H9 (cell line): Measurements from ENCODE around the gene FXYD6. TPM values are rescaled to one million over a fixed set of nuclear protein-coding genes. Genes with fewer than 3 reads are reported as not detected.

ENCODE experiments used
- DNase-seq: peaks from one replicate; pipeline ENCODE4 v3.0.0-alpha.2; 2017
- H2AFZ ChIP-seq: one replicate; pipeline ENCODE4 v1.6.1; 2013; ENCODE audit warnings: mild to moderate bottlenecking, low read length, control low read depth, moderate library complexity
- H2AK5ac ChIP-seq: 2 replicates; pipeline ENCODE4 v1.6.1; 2013; ENCODE audit warnings: low read length, control low read depth, mixed read lengths; ENCODE audit not compliant: insufficient read length
- H2BK120ac ChIP-seq: one replicate; pipeline ENCODE4 v1.6.1; 2013; ENCODE audit warnings: low read depth, mild to moderate bottlenecking, low read length, control low read depth, inconsistent platforms; ENCODE audit not compliant: poor library complexity, severe bottlenecking
- H2BK12ac ChIP-seq: 2 replicates; pipeline ENCODE4 v1.6.1; 2013; ENCODE audit warnings: low read length, control low read depth, mixed read lengths, low read depth; ENCODE audit not compliant: insufficient read length
- H2BK15ac ChIP-seq: 2 replicates; pipeline ENCODE4 v1.6.1; 2013; ENCODE audit warnings: low read depth, low read length, control low read depth
- H2BK20ac ChIP-seq: one replicate; pipeline ENCODE4 v1.6.1; 2013; ENCODE audit warnings: low read depth, mild to moderate bottlenecking, low read length, control low read depth, inconsistent platforms; ENCODE audit not compliant: poor library complexity, severe bottlenecking
- H2BK5ac ChIP-seq: 2 replicates; pipeline ENCODE4 v1.6.1; 2013; ENCODE audit warnings: low read length, control low read depth, mixed read lengths; ENCODE audit not compliant: insufficient read length
- H3K14ac ChIP-seq: 2 replicates; pipeline ENCODE4 v1.6.1; 2013; ENCODE audit warnings: low read length, control low read depth; ENCODE audit not compliant: insufficient read depth
- H3K18ac ChIP-seq: 2 replicates; pipeline ENCODE4 v1.6.1; 2013; ENCODE audit warnings: low read depth, mild to moderate bottlenecking, mixed read lengths, low read length, control low read depth; ENCODE audit not compliant: insufficient read length
- H3K23ac ChIP-seq: 2 replicates; pipeline ENCODE4 v1.6.1; 2013; ENCODE audit warnings: low read length, control low read depth, mixed read lengths, low read depth; ENCODE audit not compliant: insufficient read length
- H3K23me2 ChIP-seq: 2 replicates; pipeline ENCODE4 v1.6.1; 2013; ENCODE audit warnings: low read depth, mild to moderate bottlenecking, mixed read lengths, low read length, control low read depth; ENCODE audit not compliant: insufficient read length, poor library complexity, severe bottlenecking
- H3K27ac ChIP-seq: 2 replicates; pipeline ENCODE4 v1.5.1; 2013; ENCODE audit warnings: low read length, control low read depth, mixed read lengths, low read depth; ENCODE audit not compliant: insufficient read length
- H3K27me3 ChIP-seq: 2 replicates; pipeline ENCODE4 v1.6.1; 2013; ENCODE audit warnings: low read length, control low read depth, inconsistent platforms; ENCODE audit not compliant: insufficient read depth
- H3K4ac ChIP-seq: 2 replicates; pipeline ENCODE4 v1.6.1; 2013; ENCODE audit warnings: low read depth, mild to moderate bottlenecking, control low read depth, inconsistent platforms, low read length, moderate library complexity
- H3K4me1 ChIP-seq: 2 replicates; pipeline ENCODE4 v1.6.1; 2013; ENCODE audit warnings: low read length, control low read depth, inconsistent platforms; ENCODE audit not compliant: insufficient read depth
- H3K4me2 ChIP-seq: 2 replicates; pipeline ENCODE4 v1.6.1; 2013; ENCODE audit warnings: low read length, control low read depth, mixed read lengths; ENCODE audit not compliant: insufficient read length, insufficient read depth
- H3K56ac ChIP-seq: 2 replicates; pipeline ENCODE4 v1.6.1; 2013; ENCODE audit warnings: low read depth, mild to moderate bottlenecking, mixed read lengths, low read length, control low read depth; ENCODE audit not compliant: insufficient read length
- H3K79me1 ChIP-seq: 2 replicates; pipeline ENCODE4 v1.6.1; 2013; ENCODE audit warnings: low read depth, mild to moderate bottlenecking, moderate library complexity, low read length, control low read depth, inconsistent platforms; ENCODE audit not compliant: insufficient read depth, poor library complexity, severe bottlenecking
- H3K79me2 ChIP-seq: 2 replicates; pipeline ENCODE4 v1.6.1; 2013; ENCODE audit warnings: low read length, control low read depth, inconsistent platforms; ENCODE audit not compliant: insufficient read depth
- H3K9ac ChIP-seq: 2 replicates; pipeline ENCODE4 v1.6.1; 2013; ENCODE audit warnings: low read length, control low read depth, mixed read lengths; ENCODE audit not compliant: insufficient read length; ENCODE audit errors: extremely low read depth
- H3K9me3 ChIP-seq: one replicate; pipeline ENCODE4 v1.6.1; 2013; ENCODE audit warnings: low read depth, low read length, inconsistent platforms; ENCODE audit not compliant: control insufficient read depth
- H3T11ph ChIP-seq: one replicate; pipeline ENCODE4 v1.6.1; 2013; ENCODE audit warnings: mild to moderate bottlenecking, low read length, control low read depth, inconsistent platforms
- H4K20me1 ChIP-seq: one replicate; pipeline ENCODE4 v1.6.1; 2013; ENCODE audit not compliant: control insufficient read depth, insufficient read length, insufficient read depth
- H4K5ac ChIP-seq: 2 replicates; pipeline ENCODE4 v1.6.1; 2013; ENCODE audit warnings: low read depth, mild to moderate bottlenecking, mixed read lengths, low read length, control low read depth; ENCODE audit not compliant: insufficient read length
- H4K8ac ChIP-seq: replicated peaks from 2 replicates; pipeline ENCODE4 v1.6.1; 2013; ENCODE audit warnings: low read length, control low read depth, mixed read lengths, low read depth; ENCODE audit not compliant: insufficient read length
- H4K91ac ChIP-seq: 2 replicates; pipeline ENCODE4 v1.6.1; 2013; ENCODE audit warnings: low read depth, mild to moderate bottlenecking, moderate library complexity, mixed read lengths, low read length, control low read depth; ENCODE audit not compliant: insufficient read length
- H3K27ac Mint-ChIP-seq, 3 experiments: 2 replicates in 2 of 3; 3 replicates in 1 of 3; pipeline ENCODE4 v1.8.0; 2020 to 2021; ENCODE audit warnings: mixed read lengths in 3 of 3, mild to moderate bottlenecking in 1 of 3, moderate library complexity in 1 of 3
- H3K27me3 Mint-ChIP-seq: 2 replicates; pipeline ENCODE4 v1.8.0; 2021; ENCODE audit warnings: low read depth, mild to moderate bottlenecking, moderate library complexity, mixed read lengths
- H3K36me3 Mint-ChIP-seq, 3 experiments: 2 replicates in 2 of 3; 3 replicates in 1 of 3; pipeline ENCODE4 v1.8.0; 2020 to 2021; ENCODE audit warnings: low read depth in 3 of 3, mixed read lengths in 3 of 3; ENCODE audit not compliant: insufficient read depth in 1 of 3
- H3K4me1 Mint-ChIP-seq, 2 experiments: 2 replicates each; pipeline ENCODE4 v1.8.0; 2020; ENCODE audit warnings: mixed read lengths in 2 of 2
- H3K4me3 Mint-ChIP-seq, 2 experiments: 2 replicates in 1 of 2; 3 replicates in 1 of 2; pipeline ENCODE4 v1.8.0; 2020 to 2021; ENCODE audit warnings: mild to moderate bottlenecking in 2 of 2, mixed read lengths in 2 of 2, moderate library complexity in 1 of 2
- H3K9me3 Mint-ChIP-seq, 2 experiments: 2 replicates in 1 of 2; 3 replicates in 1 of 2; pipeline ENCODE4 v1.8.0; 2020; ENCODE audit warnings: mild to moderate bottlenecking in 2 of 2, mixed read lengths in 2 of 2, moderate library complexity in 1 of 2
- CTCF ChIP-seq: fragments of 200-600 bp; sonication (generic); conservative IDR thresholded peaks from 3 replicates; pipeline ENCODE4 v1.8.0; 2021; ENCODE audit warnings: antibody characterized with exemption, mild to moderate bottlenecking
- WGBS: extraction: QIAGEN DNeasy Blood & Tissue Kit; methylation state at CpG from one replicate; pipeline ENCODE4 v1.1.7; 2013; ENCODE audit warnings: missing lambda C conversion rate, low lambda C conversion rate, mixed read lengths; ENCODE audit not compliant: insufficient read length; ENCODE audit errors: extremely low coverage; 5-methylcytosine and 5-hydroxymethylcytosine counted together
- total RNA-seq: library from RNA; stranded (reverse); gene quantifications from 2 replicates; pipeline ENCODE4 v1.2.1, GENCODE V29; 2021

The FXYD6 gene
- total RNA-seq, 1 experiment from 2014 or later, result 18.3 TPM

- no peaks in the 10 kb centered on the region for H3K4me1 ChIP-seq
- peaks cover 4% of the 10 kb centered on the region for H3K23me2 ChIP-seq
- H4K20me1 ChIP-seq, result peaks cover 2% of the 10 kb centered on the region
- H2BK120ac ChIP-seq, result no peak overlapping the region
- H2BK20ac ChIP-seq, result no peak overlapping the region
- no peak overlapping the region for H2BK5ac ChIP-seq
- H3K4me3 Mint-ChIP-seq, result no peak overlapping the region
- H3K27me3 ChIP-seq, result peaks cover 4% of the 10 kb centered on the region; the same call in 1 of the 2 replicates
- H3K56ac ChIP-seq, result no peak overlapping the region
- H3K36me3 Mint-ChIP-seq, result no peaks in the 10 kb centered on the region
- H3K4ac ChIP-seq, result no peak overlapping the region
- no peak overlapping the region for H2BK12ac ChIP-seq
- no peaks in the 10 kb centered on the region for H3K79me2 ChIP-seq
- no peak overlapping the region for H3K4me2 ChIP-seq
- H3K4me1 Mint-ChIP-seq, result peaks cover 9 to 24% of the 10 kb centered on the region in 2 experiments
- H3K14ac ChIP-seq, result no peak overlapping the region
- H3K23ac ChIP-seq, result no peak overlapping the region
- H3K27me3 Mint-ChIP-seq, result peaks cover 78% of the 10 kb centered on the region
- H2AFZ ChIP-seq, result no peak overlapping the region
- no peak overlapping the region for H4K5ac ChIP-seq
- TF ChIP-seq CTCF, result no peak
- H4K91ac ChIP-seq, result no peak overlapping the region
- no peak overlapping the region for H3K18ac ChIP-seq
- no peak for DNase-seq
- no peak overlapping the region for H2AK5ac ChIP-seq
- H3T11ph ChIP-seq, result no peak overlapping the region
- no peaks in the 10 kb centered on the region for H3K9me3 ChIP-seq
- no peak overlapping the region for H3K9ac ChIP-seq
- H2BK15ac ChIP-seq, result no peak overlapping the region
- H3K79me1 ChIP-seq, result no peaks in the 10 kb centered on the region
- H3K9me3 Mint-ChIP-seq, result no peaks in the 10 kb centered on the region
- no CpG with 5 or more reads among the region's 3 CpGs for WGBS
- no peak overlapping the region for H4K8ac ChIP-seq
- no peak overlapping the region for H3K27ac Mint-ChIP-seq
- no peak overlapping the region for H3K27ac ChIP-seq
Measured at GRCh38 chr11:117790279-117790678, 86.2 kb downstream of the FXYD6 start.
